H1 (cell line): ENCODE results near the gene ZNF300. TPM values are rescaled to one million over a fixed set of nuclear protein-coding genes. Genes with fewer than 3 reads are reported as not detected.

ENCODE experiments used
- CTCF ChIA-PET: fragments of 300-600 bp; sonication (Branson Sonifier 250); formaldehyde crosslinking; loops from one replicate; lab custom pipeline; 2021; ENCODE audit not compliant: partially characterized antibody; lab: Charles Lee
- POLR2A ChIA-PET: fragments of 300-600 bp; sonication (Branson Sonifier 250); formaldehyde crosslinking; loops from one replicate; lab custom pipeline; 2021; ENCODE audit warnings: inconsistent platforms; ENCODE audit not compliant: partially characterized antibody; lab: Charles Lee
- DNase-seq, 2 experiments: peaks; one replicate each; pipeline versions ENCODE4 v3.0.0 to v3.0.0-alpha.2; 2010 to 2022; ENCODE audit warnings: low spot score in 2 of 2, low read depth in 1 of 2, mixed read lengths in 1 of 2
- FAIRE-seq: peaks from 2 replicates; lab custom pipeline; 2011; peaks lifted over from hg19 to GRCh38; lab: Jason Lieb, UNC
- H2AFZ ChIP-seq: 2 replicates; pipeline ENCODE4 v1.8.1; 2012; ENCODE audit warnings: low read length, inconsistent platforms
- H2AK5ac ChIP-seq: 2 replicates; pipeline ENCODE4 v1.6.1; 2013; ENCODE audit warnings: low read depth, low read length
- H2BK120ac ChIP-seq: replicated peaks from 2 replicates; pipeline ENCODE3; 2013; ENCODE audit warnings: low read depth, low read length, inconsistent platforms
- H2BK12ac ChIP-seq: 2 replicates; pipeline ENCODE4 v1.6.1; 2013; ENCODE audit warnings: low read depth, low read length
- H2BK15ac ChIP-seq: 2 replicates; pipeline ENCODE4 v1.6.1; 2013; ENCODE audit warnings: low read length
- H2BK20ac ChIP-seq: 2 replicates; pipeline ENCODE4 v1.6.1; 2013; ENCODE audit warnings: low read length
- H2BK5ac ChIP-seq: 2 replicates; pipeline ENCODE4 v1.6.1; 2013; ENCODE audit warnings: low read depth, low read length
- H3K14ac ChIP-seq: 2 replicates; pipeline ENCODE4 v1.6.1; 2013; ENCODE audit warnings: inconsistent platforms; ENCODE audit not compliant: insufficient read length
- H3K18ac ChIP-seq: 2 replicates; pipeline ENCODE4 v1.6.1; 2013; ENCODE audit warnings: low read length; ENCODE audit errors: extremely low read depth
- H3K23ac ChIP-seq: 2 replicates; pipeline ENCODE4 v1.6.1; 2013; ENCODE audit warnings: inconsistent platforms; ENCODE audit not compliant: insufficient read length
- H3K23me2 ChIP-seq: 2 replicates; pipeline ENCODE4 v1.6.1; 2013; ENCODE audit warnings: low read depth, low read length
- H3K27ac ChIP-seq: 2 replicates; pipeline ENCODE4 v1.6.1; 2011; ENCODE audit warnings: low read depth, low read length, inconsistent platforms
- H3K27me3 ChIP-seq, 4 experiments: replicated peaks in 1 of 4; 1 replicate in 1 of 4; 2 replicates in 3 of 4; pipeline versions ENCODE4 v1.6.1 to v1.8.1; 2011 to 2013; ENCODE audit warnings: low read length in 3 of 4, mild to moderate bottlenecking in 3 of 4, inconsistent platforms in 2 of 4, mixed read lengths in 2 of 4, moderate library complexity in 1 of 4; ENCODE audit not compliant: control insufficient read depth in 3 of 4, insufficient read depth in 3 of 4; ENCODE audit errors: extremely low read depth in 1 of 4
- H3K36me3 ChIP-seq, 4 experiments: 2 replicates each; pipeline versions ENCODE4 v1.6.1 to v1.8.1; 2011 to 2013; ENCODE audit warnings: mild to moderate bottlenecking in 4 of 4, low read length in 3 of 4, moderate library complexity in 2 of 4, control low read depth in 1 of 4, inconsistent platforms in 1 of 4; ENCODE audit not compliant: insufficient read depth in 4 of 4, control insufficient read depth in 2 of 4
- H3K4ac ChIP-seq: replicated peaks from 2 replicates; pipeline ENCODE3; 2013; ENCODE audit warnings: low read length, low read depth, mixed read lengths, inconsistent platforms; ENCODE audit not compliant: insufficient read length
- H3K4me1 ChIP-seq, 4 experiments: replicated peaks in 1 of 4; 1 replicate in 1 of 4; 2 replicates in 3 of 4; pipeline versions ENCODE4 v1.6.1 to v1.8.1; 2011 to 2013; ENCODE audit warnings: low read length in 3 of 4, inconsistent platforms in 2 of 4, mixed read lengths in 1 of 4; ENCODE audit not compliant: insufficient read depth in 4 of 4, control insufficient read depth in 3 of 4
- H3K4me2 ChIP-seq, 2 experiments: 2 replicates each; pipeline versions ENCODE4 v1.6.1 to v1.8.1; 2011 to 2013; ENCODE audit warnings: low read depth in 2 of 2, low read length in 2 of 2, control low read depth in 1 of 2, inconsistent platforms in 1 of 2, mild to moderate bottlenecking in 1 of 2; ENCODE audit not compliant: insufficient read depth in 1 of 2
- H3K4me3 ChIP-seq, 4 experiments: fragments of 200-600, 300-600 bp in 1 of 4; sonication (generic), shearing (Covaris generic), sonication (Bioruptor Twin) in 1 of 4; 2 replicates each; pipeline versions ENCODE4 v1.5.1 to v1.8.1; 2011 to 2016; ENCODE audit warnings: low read length in 4 of 4, low read depth in 3 of 4, control low read depth in 2 of 4, inconsistent platforms in 2 of 4, mild to moderate bottlenecking in 2 of 4, mixed read lengths in 1 of 4, moderate library complexity in 1 of 4; ENCODE audit not compliant: insufficient read depth in 2 of 4; ENCODE audit errors: extremely low read depth in 1 of 4
- H3K56ac ChIP-seq: replicated peaks from 2 replicates; pipeline ENCODE3; 2013; ENCODE audit warnings: low read depth, mild to moderate bottlenecking, mixed read lengths, low read length, inconsistent platforms; ENCODE audit not compliant: insufficient read length
- H3K79me1 ChIP-seq: 2 replicates; pipeline ENCODE4 v1.6.1; 2013; ENCODE audit warnings: low read depth, low read length, control low read depth
- H3K79me2 ChIP-seq, 2 experiments: 2 replicates each; pipeline versions ENCODE4 v1.6.1 to v1.8.1; 2012 to 2013; ENCODE audit warnings: low read length in 2 of 2, mild to moderate bottlenecking in 2 of 2, inconsistent platforms in 1 of 2; ENCODE audit not compliant: insufficient read depth in 2 of 2, control insufficient read depth in 1 of 2
- H3K9ac ChIP-seq, 4 experiments: replicated peaks in 1 of 4; 1 replicate in 1 of 4; 2 replicates in 3 of 4; pipeline versions ENCODE4 v1.6.1 to v1.8.1; 2011 to 2013; ENCODE audit warnings: low read depth in 3 of 4, low read length in 3 of 4, control low read depth in 2 of 4, mild to moderate bottlenecking in 2 of 4, moderate library complexity in 2 of 4, inconsistent platforms in 1 of 4; ENCODE audit errors: extremely low read depth in 1 of 4
- H3K9me3 ChIP-seq, 2 experiments: 2 replicates each; pipeline versions ENCODE4 v1.6.1 to v1.8.1; 2012 to 2013; ENCODE audit warnings: mild to moderate bottlenecking in 2 of 2, moderate library complexity in 2 of 2, control low read depth in 1 of 2, inconsistent platforms in 1 of 2, low read depth in 1 of 2, low read length in 1 of 2, mixed read lengths in 1 of 2; ENCODE audit not compliant: insufficient read depth in 2 of 2
- H4K20me1 ChIP-seq, 2 experiments: replicated peaks in 1 of 2; 2 replicates each; pipeline versions ENCODE3 to v1.8.1; 2011 to 2013; ENCODE audit warnings: inconsistent platforms in 2 of 2, low read length in 2 of 2, mild to moderate bottlenecking in 1 of 2; ENCODE audit not compliant: insufficient read depth in 2 of 2, control insufficient read depth in 1 of 2
- H4K5ac ChIP-seq: 2 replicates; pipeline ENCODE4 v1.6.1; 2013; ENCODE audit warnings: low read length, low read depth, mixed read lengths, inconsistent platforms; ENCODE audit not compliant: insufficient read length
- H4K8ac ChIP-seq: 2 replicates; pipeline ENCODE4 v1.8.0; 2013; ENCODE audit warnings: mild to moderate bottlenecking, moderate library complexity, low read length, inconsistent platforms; ENCODE audit not compliant: insufficient read depth; ENCODE audit errors: extremely low read depth
- H4K91ac ChIP-seq: replicated peaks from 2 replicates; pipeline ENCODE3; 2013; ENCODE audit warnings: low read length, mixed read lengths, inconsistent platforms; ENCODE audit not compliant: insufficient read length
- EZH2 ChIP-seq: fragments of 200-600 bp; sonication (generic); IDR thresholded peaks from 2 replicates; pipeline ENCODE4 v1.7.1; 2012; ENCODE audit warnings: low read depth, mild to moderate bottlenecking, moderate library complexity, low read length, inconsistent platforms; ENCODE audit not compliant: severe bottlenecking
- FOSL1 ChIP-seq: IDR thresholded peaks from 2 replicates; pipeline ENCODE4 v1.6.1; 2011; ENCODE audit warnings: mild to moderate bottlenecking, low read depth, low read length, moderate library complexity; ENCODE audit not compliant: insufficient read depth
- RBBP5 ChIP-seq: IDR thresholded peaks from 2 replicates; pipeline ENCODE4 v1.7.1; 2012; ENCODE audit warnings: low read depth, mild to moderate bottlenecking, inconsistent platforms, low read length, moderate library complexity, borderline replicate concordance
- SP4 ChIP-seq: IDR thresholded peaks from 2 replicates; pipeline ENCODE4 v1.6.1; 2012; ENCODE audit warnings: low read length, inconsistent platforms
- TAF7 ChIP-seq: optimal IDR thresholded peaks from 2 replicates; pipeline ENCODE3; 2011; ENCODE audit warnings: low read depth, mild to moderate bottlenecking, inconsistent platforms, low read length, moderate library complexity, borderline replicate concordance
- TCF12 ChIP-seq: IDR thresholded peaks from 2 replicates; pipeline ENCODE4 v1.6.1; 2011; ENCODE audit warnings: low read depth, mild to moderate bottlenecking, low read length
- TEAD4 ChIP-seq: IDR thresholded peaks from 2 replicates; pipeline ENCODE4 v1.6.1; 2012; ENCODE audit warnings: low read depth, low read length, inconsistent platforms, mixed read lengths
- WGBS, 2 experiments: shearing (Covaris generic) in 1 of 2; methylation state at CpG; one replicate each; pipeline versions ENCODE4 v1.1.6 to v1.1.7; 2013 to 2015; ENCODE audit warnings: low lambda C conversion rate in 2 of 2, mixed read lengths in 2 of 2, inconsistent platforms in 1 of 2, low coverage in 1 of 2, missing lambda C conversion rate in 1 of 2; ENCODE audit not compliant: insufficient replicate concordance in 2 of 2, insufficient coverage in 1 of 2, insufficient read length in 1 of 2; ENCODE audit errors: extremely low coverage in 1 of 2, missing lambda C conversion rate in 1 of 2; 5-methylcytosine and 5-hydroxymethylcytosine counted together
- polyA plus RNA-seq, 7 experiments: library from polyadenylated mRNA; depleted of rRNA in 3 of 7; stranded (reverse) in 5 of 7; unstranded in 2 of 7; fragments of >200 nt in 5 of 7; fragments of 200-250 nt in 2 of 7; gene quantifications; 1 replicate in 5 of 7; 2 replicates in 1 of 7; 4 replicates in 1 of 7; pipeline versions ENCODE4 v1.2.1 to v1.2.3, GENCODE V29; 2011 to 2013; ENCODE audit warnings: missing spikeins in 2 of 7, mixed read lengths in 2 of 7
- total RNA-seq: library from RNA; stranded (reverse); fragmentation: NEBNext Ultra II Directional; extraction: Animal tissue kit (Norgen Biotek cat#: 25700); gene quantifications from 2 replicates; pipeline ENCODE4 v1.2.1, GENCODE V29; 2021
- TF ChIP-seq, protein P1 (sequence below): IDR thresholded peaks from 2 replicates; pipeline ENCODE4 v1.6.1; 2011; ENCODE audit warnings: low read length, improper control_type of control experiment
- TF ChIP-seq, protein P2 (sequence below): IDR thresholded peaks from 2 replicates; pipeline ENCODE4 v1.6.1; 2011; ENCODE audit warnings: low read depth, mild to moderate bottlenecking, low read length; ENCODE audit not compliant: insufficient read depth

Gene ZNF300
- total and polyA plus RNA-seq, 2 of the 8 experiments (the other 6 are each of a cell fraction or from before 2014, with no cell fraction given) = 6.7 to 15.8 TPM

DNA sequence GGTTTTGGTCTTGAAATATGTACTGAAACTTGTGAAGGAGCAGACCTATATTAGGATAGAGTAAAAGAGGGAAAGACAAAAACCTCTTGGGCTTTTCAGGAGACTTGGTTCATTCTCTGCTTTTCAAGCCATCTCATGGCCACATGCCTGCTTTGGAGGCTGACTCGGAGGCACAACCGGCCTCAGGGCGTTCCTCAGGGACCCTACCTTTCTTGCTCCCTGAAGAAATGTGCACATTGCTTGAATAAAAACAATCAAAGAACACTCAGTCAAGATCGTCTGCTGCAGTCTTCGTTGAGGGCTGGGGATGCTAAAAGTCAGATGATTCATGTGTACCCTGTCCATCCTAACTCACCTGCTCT lies 57.5 kb downstream of the ZNF300 start:
- Histone ChIP-seq H3K4ac (no peak overlapping the region), H4K8ac (no peak overlapping the region), H3K14ac (no peak overlapping the region), H2AFZ (no peak overlapping the region), H3K18ac (no peak overlapping the region), H3K4me2 (no peak overlapping the region), H4K5ac (no peak overlapping the region), H3K27ac (no peak overlapping the region), H3K9me3 (peaks cover 0 to 7% of the 10 kb centered on the region in 2 experiments; a peak in 1 of 4 replicates), H2AK5ac (no peak overlapping the region), H4K20me1 (no peaks in the 10 kb centered on the region), H3K79me2 (no peaks in the 10 kb centered on the region), H4K91ac (no peak overlapping the region), H3K9ac (no peak overlapping the region), H3K4me1 (peaks cover 0 to 3% (median 0%) of the 10 kb centered on the region in 4 experiments; a peak in 1 of 7 replicates), H3K36me3 (no peaks in the 10 kb centered on the region), H3K27me3 (peaks cover 0 to 5% (median 4%) of the 10 kb centered on the region in 4 experiments; a peak in 4 of 7 replicates), H2BK120ac (no peak overlapping the region), H2BK12ac (no peak overlapping the region), H3K56ac (no peak overlapping the region), H3K4me3 (no peak overlapping the region), H3K23me2 (no peaks in the 10 kb centered on the region), H2BK20ac (no peak overlapping the region), H3K23ac (no peak overlapping the region), H3K79me1 (no peaks in the 10 kb centered on the region), H2BK5ac (no peak overlapping the region), H2BK15ac (peak overlapping the region; percentile 38; the same call in 1 of the 2 replicates)
- ChIA-PET POLR2A (interaction anchor here (0.6 to 2.7 kb wide), 7 partner anchors 47 to 287 kb away, joined by 3 to 7 read pairs (median 3); partner anchors contain the start of genes DCTN4 and RBM22), CTCF (interaction anchor here (0.6 to 4.6 kb wide), 39 partner anchors 8 to 555 kb away, joined by 3 to 88 read pairs (median 4); partner anchors contain the start of genes RBM22 and SMIM3)
- DNase-seq (no peak), FAIRE-seq (no peak)
- no peak for TF ChIP-seq SP4
- TF ChIP-seq TAF7 = no peak
- TF ChIP-seq, protein P1, sequence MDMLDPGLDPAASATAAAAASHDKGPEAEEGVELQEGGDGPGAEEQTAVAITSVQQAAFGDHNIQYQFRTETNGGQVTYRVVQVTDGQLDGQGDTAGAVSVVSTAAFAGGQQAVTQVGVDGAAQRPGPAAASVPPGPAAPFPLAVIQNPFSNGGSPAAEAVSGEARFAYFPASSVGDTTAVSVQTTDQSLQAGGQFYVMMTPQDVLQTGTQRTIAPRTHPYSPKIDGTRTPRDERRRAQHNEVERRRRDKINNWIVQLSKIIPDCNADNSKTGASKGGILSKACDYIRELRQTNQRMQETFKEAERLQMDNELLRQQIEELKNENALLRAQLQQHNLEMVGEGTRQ = no peak
- TF ChIP-seq TCF12 = no peak
- TF ChIP-seq, protein P2, sequence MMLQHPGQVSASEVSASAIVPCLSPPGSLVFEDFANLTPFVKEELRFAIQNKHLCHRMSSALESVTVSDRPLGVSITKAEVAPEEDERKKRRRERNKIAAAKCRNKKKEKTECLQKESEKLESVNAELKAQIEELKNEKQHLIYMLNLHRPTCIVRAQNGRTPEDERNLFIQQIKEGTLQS = no peak
- no peak for TF ChIP-seq EZH2
- no peak for TF ChIP-seq RBBP5
- TF ChIP-seq FOSL1 = no peak
- TF ChIP-seq TEAD4 = no peak
- 60% methylated on average over 5 of the region's 5 CpGs; no CpG with 5 or more reads in 1 of the 2 experiments for WGBS, 2 experiments
